Upper lobe of right lung (tissue), 1 donor: ENCODE results near the gene TSHB. TPM values are rescaled to one million over a fixed set of nuclear protein-coding genes. Genes with fewer than 3 reads are reported as not detected.
"Not testable (repeated sequence)": the region's sequence is repeated elsewhere in the genome, so short reads cannot be mapped to it uniquely, and the experiment has no call there.

ENCODE experiments used
- ATAC-seq: fragments of 200-7000 bp; cut with Tn5 transposase; one replicate; pipeline ENCODE4 v1.9.1; 2020; ENCODE audit warnings: mild to moderate bottlenecking, moderate library complexity
- DNase-seq: peaks from one replicate; pipeline ENCODE4 v3.0.0-alpha.2; 2020
- H3K27ac ChIP-seq: fragments of 200-600 bp; one replicate; pipeline ENCODE4 v1.8.0; 2022
- H3K27me3 ChIP-seq: fragments of 200-600 bp; one replicate; pipeline ENCODE4 v1.8.0; 2022; ENCODE audit warnings: mild to moderate bottlenecking
- H3K36me3 ChIP-seq: fragments of 200-600 bp; one replicate; pipeline ENCODE4 v1.8.0; 2022
- H3K4me1 ChIP-seq: fragments of 200-600 bp; one replicate; pipeline ENCODE4 v1.8.0; 2022
- H3K4me3 ChIP-seq: fragments of 200-600 bp; one replicate; pipeline ENCODE4 v1.8.0; 2022; ENCODE audit warnings: mild to moderate bottlenecking
- H3K9me3 ChIP-seq: fragments of 200-600 bp; one replicate; pipeline ENCODE4 v1.8.0; 2022
- CTCF ChIP-seq: fragments of 200-600 bp; IDR thresholded peaks from one replicate; pipeline ENCODE4 v1.8.0; 2022; ENCODE audit warnings: antibody characterized with exemption
- intact Hi-C: fragments of 100-400 bp; cut with DNase I; formaldehyde crosslinking; loops from one replicate; pipeline ENCODE4 v1.11.0; 2022
- total RNA-seq: library from RNA; stranded (reverse); fragmentation: NEBNext Ultra II Directional; extraction: Animal tissue kit (Norgen Biotek cat#: 25700); gene quantifications from one replicate; pipeline ENCODE4 v1.2.1, GENCODE V29; 2021
- donor health status: DM: no; HTN: yes; CAD: no; lungs with severe emphysema.

Gene TSHB
- total RNA-seq, 1 donor from 2014 or later, result not detected

- Histone ChIP-seq H3K36me3 (no peaks in the 10 kb centered on the region), H3K9me3 (no peaks in the 10 kb centered on the region), H3K27ac (no peak overlapping the region), H3K27me3 (no peaks in the 10 kb centered on the region), H3K4me1 (no peaks in the 10 kb centered on the region), H3K4me3 (no peak overlapping the region)
- no peak for ATAC-seq
- no peak for TF ChIP-seq CTCF
- intact Hi-C loops, result no loop called here
- no peak for DNase-seq
These were observed 23.4 kb upstream of the TSHB start for GRCh38 chr1:115006191-115006590.

GRCh38 chr1:115012006-115012405, 17.6 kb upstream of the TSHB start:
- no peak for ATAC-seq
- TF ChIP-seq CTCF, result no peak
- Histone ChIP-seq H3K36me3 (no peaks in the 10 kb centered on the region), H3K27ac (no peak overlapping the region), H3K27me3 (no peaks in the 10 kb centered on the region), H3K4me3 (no peak overlapping the region), H3K9me3 (no peaks in the 10 kb centered on the region), H3K4me1 (no peaks in the 10 kb centered on the region)
- DNase-seq, result no peak
- intact Hi-C loops, result no loop called here

- no peak overlapping the region for H3K4me3 ChIP-seq
- intact Hi-C loops, result no loop called here
- DNase-seq, result no peak
- no peaks in the 10 kb centered on the region for H3K27me3 ChIP-seq
- no peaks in the 10 kb centered on the region for H3K4me1 ChIP-seq
- no peaks in the 10 kb centered on the region for H3K9me3 ChIP-seq
- ATAC-seq, result no peak
- no peak overlapping the region for H3K27ac ChIP-seq
- H3K36me3 ChIP-seq, result no peaks in the 10 kb centered on the region
- no peak for TF ChIP-seq CTCF
These were observed 17.2 kb upstream of the TSHB start for GRCh38 chr1:115012434-115012833.

GRCh38 chr1:115013792-115014191, 15.8 kb upstream of the TSHB start:
- Histone ChIP-seq H3K27me3 (no peaks in the 10 kb centered on the region), H3K4me3 (no peak overlapping the region), H3K27ac (no peak overlapping the region), H3K4me1 (no peaks in the 10 kb centered on the region), H3K36me3 (no peaks in the 10 kb centered on the region), H3K9me3 (no peaks in the 10 kb centered on the region)
- intact Hi-C loops, result no loop called here
- DNase-seq, result no peak
- no peak for TF ChIP-seq CTCF
- ATAC-seq, result no peak

- DNase-seq, H3K27ac ChIP-seq, ATAC-seq, H3K4me3 ChIP-seq, H3K9me3 ChIP-seq, H3K27me3 ChIP-seq, intact Hi-C loops, H3K36me3 ChIP-seq, H3K4me1 ChIP-seq: not testable (repeated sequence)
These were observed 10.1 kb upstream of the TSHB start for GRCh38 chr1:115019549-115019948.

GRCh38 chr1:115021145-115021544, 8.5 kb upstream of the TSHB start:
- no peaks in the 10 kb centered on the region for H3K27me3 ChIP-seq
- no peaks in the 10 kb centered on the region for H3K9me3 ChIP-seq
- intact Hi-C loops, result no loop called here
- ATAC-seq (no peak), DNase-seq (no peak)
- no peak overlapping the region for H3K27ac ChIP-seq
- no peak for TF ChIP-seq CTCF
- H3K36me3 ChIP-seq, result no peaks in the 10 kb centered on the region
- H3K4me1 ChIP-seq, result no peaks in the 10 kb centered on the region
- H3K4me3 ChIP-seq, result no peak overlapping the region
